CD4-positive, alpha-beta T cell treated with Interleukin-12 subunit alpha and Interleukin-12 subunit beta, for 1 hour (primary cell): Measurements from ENCODE around the gene HYPK.
"Not testable (repeated sequence)": the region's sequence is repeated elsewhere in the genome, so short reads cannot be mapped to it uniquely, and the experiment has no call there.

Source experiments
- DNase-seq: peaks from one replicate; pipeline ENCODE4 v3.0.0-alpha.2; 2020

HYPK gene

GRCh38 chr15:43795997-43796396, 4.4 kb upstream of the HYPK start:
- DNase-seq, result no peak

GRCh38 chr15:43796566-43796965, 3.8 kb upstream of the HYPK start:
- DNase-seq, result no peak

- no peak for DNase-seq
These were observed 1.0 kb upstream of the HYPK start for GRCh38 chr15:43799209-43799944.

- no peak for DNase-seq
These were observed 484 bp upstream of the HYPK start, which contains the start of gene SERINC4 for GRCh38 chr15:43799945-43800285. Gene SERINC4, minus strand, starts transcription at chr15:43800220. Its CDS starts 234 bp downstream, at chr15:43799986.

GRCh38 chr15:43802676-43803075, 2.3 kb downstream of the HYPK start:
- not testable (repeated sequence) for DNase-seq

DNA sequence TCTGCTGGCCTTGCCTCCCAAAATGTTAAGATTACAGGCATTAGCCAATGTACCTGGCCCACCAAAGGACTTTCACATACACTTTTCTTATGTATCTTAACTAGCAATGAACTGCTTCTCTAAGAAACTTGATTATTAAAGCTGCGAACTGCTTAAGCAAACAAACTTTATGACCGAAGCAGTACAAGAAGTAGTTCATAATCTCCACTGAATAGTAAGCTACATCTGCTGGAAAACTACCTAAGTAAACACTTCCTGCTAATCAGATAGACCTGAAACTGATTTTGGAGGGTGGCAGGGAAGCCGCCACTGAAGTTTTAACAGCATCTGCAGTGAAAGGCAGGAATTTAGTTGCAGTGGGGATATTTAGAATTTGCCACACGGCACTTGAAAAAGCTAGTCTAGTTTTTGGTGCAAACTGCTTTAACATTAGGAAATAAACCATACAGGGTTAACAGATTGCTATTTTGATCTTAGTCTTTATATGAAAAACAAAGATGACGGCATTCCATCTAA, 8.1 kb downstream of the HYPK start:
- no peak for DNase-seq

GRCh38 chr15:43808960-43809678, 8.7 kb downstream of the HYPK start:
- DNase-seq, result no peak

DNA sequence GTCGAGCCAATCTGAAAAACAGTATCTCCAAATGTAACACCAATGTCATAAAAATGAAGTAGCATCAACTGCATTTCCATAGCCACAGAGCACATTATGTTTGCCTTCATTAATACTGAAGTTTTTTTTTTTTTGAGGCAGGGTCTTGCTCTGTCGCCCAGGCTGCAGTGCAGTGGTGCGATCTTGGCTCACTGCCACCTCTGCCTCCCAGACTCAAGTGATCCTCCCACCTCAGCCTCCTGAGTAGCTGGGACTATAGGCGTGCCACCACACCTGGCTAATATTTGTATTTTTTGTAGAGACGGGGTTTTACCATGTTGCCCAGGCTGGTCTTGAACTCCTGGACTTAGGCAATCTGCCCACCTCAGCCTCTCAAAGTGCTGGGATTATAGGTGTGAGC, 14.7 kb downstream of the HYPK start:
- DNase-seq, result not testable (repeated sequence)

DNA sequence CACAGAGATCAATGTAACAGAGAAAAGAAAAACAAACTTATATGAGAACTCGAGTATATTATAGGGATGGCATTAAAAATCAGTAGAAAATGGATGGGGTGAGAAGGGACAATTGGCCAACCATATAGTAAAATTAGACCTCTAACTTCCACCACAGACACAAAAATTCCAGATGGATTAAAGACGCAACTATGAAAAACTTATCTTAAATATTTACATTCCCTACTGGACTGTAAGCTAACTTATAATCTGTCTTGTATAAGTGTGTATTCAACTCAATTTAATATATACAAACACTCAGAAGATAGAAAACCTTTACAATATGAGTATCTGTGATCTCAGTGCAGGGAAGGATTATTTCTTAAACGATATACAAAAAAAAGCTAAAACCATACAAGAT, 21.1 kb downstream of the HYPK start:
- DNase-seq, result no peak

DNA sequence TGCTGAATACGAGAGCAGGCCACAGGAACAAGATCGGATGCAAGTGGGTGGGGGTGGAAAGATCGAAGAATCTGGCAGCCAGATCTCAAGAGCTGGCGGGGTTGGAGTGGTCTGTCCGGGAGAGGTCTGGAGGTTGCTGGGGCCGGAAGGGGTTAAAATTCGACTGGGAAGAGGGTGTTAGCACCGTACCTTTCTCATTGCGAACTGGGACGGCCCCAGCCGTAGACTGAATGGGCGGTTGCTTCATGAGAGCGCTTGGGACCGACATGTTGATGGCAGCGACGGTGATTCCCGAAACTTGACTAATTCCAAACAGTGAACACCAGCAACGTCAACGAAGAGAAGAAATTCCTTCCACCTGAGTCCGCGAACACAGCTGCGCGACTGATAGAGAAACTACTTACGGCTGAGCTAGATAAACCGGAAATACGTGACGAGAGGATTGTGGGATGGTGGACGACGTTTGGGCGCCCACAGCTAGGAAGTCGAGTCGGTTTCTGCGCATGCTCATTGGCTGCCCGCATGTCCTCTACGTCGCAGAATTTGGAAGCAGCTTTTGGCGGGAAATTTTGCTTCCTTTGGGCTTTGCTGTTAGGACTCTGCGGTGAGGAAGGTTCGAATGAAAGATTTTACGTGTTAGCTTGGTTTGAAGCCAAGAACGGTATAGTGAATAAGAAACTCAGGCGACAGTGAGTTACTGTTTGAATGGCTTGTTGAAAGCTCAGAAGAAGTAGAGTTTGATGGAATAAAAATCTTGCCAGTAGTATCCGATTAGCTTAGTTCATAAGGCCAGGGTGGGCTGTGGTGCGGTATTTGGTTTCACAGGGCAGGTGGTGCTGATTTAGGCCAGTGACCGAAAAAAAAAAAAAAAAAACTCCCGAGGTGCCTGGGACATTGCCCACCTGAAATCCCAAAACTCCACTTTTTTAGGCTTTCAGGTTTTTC, 24.2 kb downstream of the HYPK start, which contains the start of gene MFAP1:
Gene MFAP1, minus strand, starts transcription at position 389 of the 945 bp plus-strand sequence. Its CDS starts 121 bp downstream, at position 268.
- DNase-seq, result peak; percentile 95

GRCh38 chr15:43825305-43825704, 24.9 kb downstream of the HYPK start:
- DNase-seq, result not testable (repeated sequence)

- no peak for DNase-seq
These were observed 25.7 kb downstream of the HYPK start for GRCh38 chr15:43826029-43826507.

DNA sequence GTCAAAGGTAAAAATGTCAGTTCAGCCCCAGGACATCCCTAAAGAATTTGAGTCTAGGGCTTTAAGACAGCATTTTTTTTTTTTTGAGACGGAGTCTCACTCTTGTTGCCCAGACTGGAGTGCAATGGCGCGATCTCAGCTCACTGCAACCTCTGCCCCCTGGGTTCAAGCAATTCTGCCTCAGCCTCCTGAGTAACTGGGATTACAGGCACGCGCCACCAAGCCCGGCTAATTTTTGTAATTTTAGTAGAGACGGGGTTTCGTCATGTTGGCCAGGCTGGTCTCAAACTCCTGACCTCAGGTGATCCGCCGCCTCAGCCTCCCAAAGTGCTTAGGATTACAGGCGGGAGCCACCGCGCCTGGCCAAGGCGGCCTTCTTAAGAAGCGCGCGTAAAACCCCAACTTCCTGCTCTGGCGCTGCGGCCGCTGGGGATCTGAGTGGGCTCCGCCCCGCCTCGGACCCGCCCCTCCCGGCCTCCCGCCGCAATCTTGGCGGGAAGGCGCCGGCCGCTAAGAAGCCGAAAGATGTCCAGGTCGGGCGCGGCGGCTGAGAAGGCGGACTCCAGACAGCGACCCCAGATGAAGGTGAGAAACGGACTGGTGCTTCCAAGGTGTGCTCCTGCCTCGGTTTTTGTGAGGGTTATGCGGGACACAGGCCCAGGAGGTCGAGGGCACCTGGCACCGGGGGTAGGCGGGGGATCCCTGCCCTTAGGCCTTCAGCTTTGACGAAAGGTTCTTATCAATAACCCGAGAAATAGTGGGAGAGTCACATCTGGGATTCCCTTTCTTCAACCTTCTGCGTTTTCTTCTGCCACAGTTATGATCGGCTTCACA, 26.3 kb downstream of the HYPK start, which contains the start of gene WDR76:
Gene WDR76, plus strand, starts transcription at position 495 of the 834 bp plus-strand sequence. Its CDS starts 31 bp downstream, at position 526.
- DNase-seq, result peak; percentile 77

DNA sequence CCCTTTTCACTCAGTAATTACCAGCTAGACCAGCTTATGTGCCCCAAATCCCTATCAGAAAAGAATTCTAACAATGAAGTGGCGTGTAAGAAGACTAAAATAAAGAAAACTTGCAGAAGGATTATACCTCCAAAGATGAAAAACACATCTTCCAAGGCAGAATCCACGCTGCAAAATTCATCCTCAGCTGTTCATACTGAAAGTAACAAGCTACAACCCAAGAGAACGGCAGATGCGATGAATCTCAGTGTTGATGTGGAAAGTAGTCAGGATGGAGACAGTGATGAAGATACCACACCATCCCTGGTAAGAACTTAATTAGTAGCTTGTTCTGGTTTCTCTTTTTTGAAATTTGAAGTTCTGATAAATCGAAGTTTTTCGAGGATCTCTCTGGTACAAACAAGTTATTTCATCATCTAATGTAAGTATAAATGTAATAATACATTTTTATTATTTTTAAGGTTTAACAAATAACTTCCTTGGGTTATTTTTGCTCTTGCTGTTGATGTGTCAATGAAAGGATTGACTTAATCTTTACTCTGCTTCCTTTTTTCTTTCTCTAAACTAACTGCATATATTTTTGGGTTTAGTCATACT, 27.8 kb downstream of the HYPK start:
- DNase-seq, result peak; percentile 23

- not testable (repeated sequence) for DNase-seq
These were observed 29.6 kb downstream of the HYPK start for GRCh38 chr15:43829951-43830540.

GRCh38 chr15:43830691-43831275, 30.4 kb downstream of the HYPK start:
- not testable (repeated sequence) for DNase-seq

DNA sequence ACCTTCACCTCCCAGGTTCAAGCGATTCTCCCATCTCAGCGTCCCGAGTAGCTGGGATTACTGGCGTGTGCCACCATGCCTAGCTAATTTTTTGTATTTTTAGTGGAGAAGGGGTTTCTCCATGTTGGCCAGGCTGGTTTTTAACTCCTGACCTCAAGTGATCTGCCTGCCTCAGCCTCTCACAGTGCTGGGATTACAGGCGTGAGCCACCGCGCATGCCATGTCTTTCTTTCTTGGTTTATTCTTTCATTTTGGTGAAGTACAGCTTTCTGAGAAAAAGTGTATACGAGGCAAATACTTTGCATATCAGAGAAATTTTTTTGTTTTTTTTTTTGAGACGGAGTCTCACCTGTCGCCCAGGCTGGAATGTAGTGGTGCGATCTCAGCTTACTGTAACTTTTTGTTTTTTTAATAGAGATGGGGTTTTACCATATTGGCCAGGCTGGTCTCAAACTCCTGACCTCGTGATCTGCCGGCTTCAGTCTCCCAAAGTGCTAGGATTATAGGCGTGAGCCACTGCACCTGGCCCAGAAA, 31.2 kb downstream of the HYPK start:
- DNase-seq, result not testable (repeated sequence)

DNA sequence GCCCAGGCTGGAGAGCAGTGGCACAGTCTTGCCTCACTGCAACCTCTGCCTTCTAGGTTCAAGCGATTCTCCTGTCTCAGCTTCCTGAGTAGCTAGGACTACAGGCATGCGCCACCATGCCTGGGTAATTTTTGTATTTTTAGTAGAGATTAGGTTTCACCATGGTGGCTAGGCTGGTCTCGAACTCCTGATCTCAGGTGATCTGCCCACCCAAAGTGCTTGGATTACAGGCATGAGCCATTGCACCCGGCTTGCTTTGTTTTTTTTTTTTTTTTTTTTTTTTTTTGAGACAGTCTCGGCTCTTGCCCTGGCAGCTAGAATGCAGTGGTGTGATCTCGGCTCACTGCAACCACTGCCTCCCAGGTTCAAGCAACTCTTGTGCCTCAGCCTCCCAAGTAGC, 32.1 kb downstream of the HYPK start:
- DNase-seq, result not testable (repeated sequence)

GRCh38 chr15:43845421-43845820, 45.0 kb downstream of the HYPK start:
- DNase-seq, result no peak

- DNase-seq, result no peak
These were observed 50.9 kb downstream of the HYPK start for GRCh38 chr15:43851251-43851650.
